GM18508 (cell line): ENCODE results near the gene TNS2.
A peak's percentile ranks its signal among the peaks of the same experiment; 100 is the strongest.

ENCODE experiments used
- ATAC-seq: cut with Tn5 transposase; IDR thresholded peaks from one replicate; pipeline ENCODE4 v1.9.1; 2021; ENCODE audit warnings: moderate number of reproducible peaks; ENCODE audit not compliant: insufficient read depth, unreplicated experiment

TNS2 gene

DNA sequence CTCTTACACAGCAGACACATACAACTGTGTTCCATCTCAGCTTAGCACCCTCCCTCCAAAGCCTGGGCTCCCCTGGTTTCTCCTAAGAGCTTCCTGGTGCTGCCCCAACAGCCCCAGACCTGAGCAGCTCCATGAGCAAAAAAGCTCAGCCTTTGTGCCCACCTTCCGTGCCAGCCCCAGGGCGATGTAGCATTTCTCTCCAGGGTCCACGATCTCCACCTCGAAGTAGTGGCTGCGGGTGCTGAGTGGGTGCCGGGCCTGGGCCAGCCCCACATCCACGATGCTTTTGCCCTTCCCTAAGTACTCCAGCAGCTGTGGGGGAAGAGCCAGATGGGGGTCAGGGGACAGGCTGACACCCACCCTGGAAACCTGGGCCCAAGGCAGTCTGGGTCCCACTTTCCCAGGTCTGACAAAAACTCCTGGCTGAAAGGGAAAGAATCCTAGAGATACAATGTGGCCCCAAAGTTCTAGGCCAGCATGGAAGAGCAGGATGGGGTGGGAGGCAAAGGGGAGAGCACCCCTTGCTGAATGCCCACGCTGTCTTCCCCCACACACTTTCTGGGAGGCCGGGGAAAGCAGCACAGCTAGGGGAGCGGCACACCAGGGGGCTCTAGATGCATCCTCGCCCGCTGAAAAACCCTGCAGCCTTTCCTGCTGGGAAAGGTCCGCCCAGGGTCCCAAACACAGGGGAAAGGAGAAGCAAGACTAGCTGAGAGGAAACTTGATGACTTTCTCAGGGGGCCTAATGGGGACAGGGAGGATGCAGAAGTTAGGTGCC is 18.3 kb downstream of the TNS2 start:
- no peak for ATAC-seq

DNA sequence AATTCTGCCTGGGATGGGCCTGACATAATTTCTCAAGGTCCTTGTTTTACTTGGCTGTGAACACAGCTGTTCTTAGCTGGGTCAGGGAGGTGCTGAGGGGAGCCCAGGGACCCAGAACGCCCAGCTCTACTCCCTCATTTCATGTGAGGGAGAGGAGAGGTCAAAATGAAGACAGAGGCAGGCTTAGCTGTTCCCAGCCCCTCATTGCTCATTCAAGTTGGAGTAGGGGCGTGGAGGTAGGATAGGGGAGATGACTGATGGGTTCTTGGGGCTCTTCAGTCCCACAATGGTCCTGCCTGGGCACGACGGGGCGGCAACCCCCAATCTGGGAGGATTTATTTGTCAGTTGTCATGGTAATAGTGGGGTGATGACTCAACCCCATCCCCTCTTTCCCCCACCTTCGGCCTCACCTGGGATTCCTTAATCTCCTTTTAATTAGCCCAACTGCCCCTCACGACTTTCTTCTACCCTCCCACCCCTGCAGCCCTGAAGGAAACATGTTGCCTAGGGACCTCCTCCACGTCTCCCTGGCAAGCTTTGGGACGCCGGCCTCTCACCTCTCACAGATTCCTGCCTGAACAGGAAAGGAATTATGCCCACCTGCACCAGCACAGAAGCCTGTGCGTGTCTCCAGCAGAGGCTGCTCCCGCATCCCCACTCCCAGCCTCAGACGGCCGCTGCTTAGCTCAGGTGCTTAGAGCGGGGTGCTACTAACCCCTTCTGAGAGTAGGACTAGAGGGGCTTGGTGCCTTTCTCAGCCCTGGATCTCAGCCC is 19.1 kb downstream of the TNS2 start:
- no peak for ATAC-seq

DNA sequence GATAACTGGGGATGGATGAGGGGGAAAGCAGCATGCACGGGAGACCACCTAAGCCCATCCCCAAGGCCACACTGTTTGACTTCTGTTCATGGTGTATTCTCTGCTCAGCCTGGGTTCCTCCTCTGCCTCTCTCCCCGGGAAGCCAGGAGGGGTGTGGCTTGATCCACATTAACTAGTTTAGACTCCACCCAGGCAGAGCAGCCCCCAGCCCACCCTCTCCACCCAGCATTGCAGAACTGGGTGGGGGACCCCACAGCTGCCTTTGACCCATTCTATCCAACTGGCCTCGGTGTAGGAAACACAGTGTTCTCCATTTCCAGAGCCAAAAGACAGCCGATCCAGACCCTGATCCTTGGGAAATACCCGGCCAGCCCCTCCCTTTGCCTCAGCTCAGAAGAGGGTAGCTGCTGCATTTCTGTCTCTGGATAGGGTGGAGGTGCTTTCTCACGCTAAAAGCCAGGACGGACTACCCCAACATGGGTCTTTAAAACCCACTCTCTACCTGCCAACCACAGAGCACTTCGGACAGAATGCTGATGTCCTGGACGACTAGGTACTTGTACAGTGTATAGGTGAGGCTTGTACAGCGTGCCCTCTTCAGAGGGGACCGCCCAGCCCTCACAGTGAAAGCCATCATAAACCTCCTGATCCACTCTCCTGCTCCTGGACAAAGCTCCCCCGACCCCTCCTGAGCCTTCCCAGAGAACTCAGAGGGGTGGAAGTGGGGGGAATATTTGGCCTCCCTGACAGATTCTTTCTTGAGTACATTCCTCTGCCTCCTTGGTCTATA is 20.0 kb downstream of the TNS2 start:
- no peak for ATAC-seq

DNA sequence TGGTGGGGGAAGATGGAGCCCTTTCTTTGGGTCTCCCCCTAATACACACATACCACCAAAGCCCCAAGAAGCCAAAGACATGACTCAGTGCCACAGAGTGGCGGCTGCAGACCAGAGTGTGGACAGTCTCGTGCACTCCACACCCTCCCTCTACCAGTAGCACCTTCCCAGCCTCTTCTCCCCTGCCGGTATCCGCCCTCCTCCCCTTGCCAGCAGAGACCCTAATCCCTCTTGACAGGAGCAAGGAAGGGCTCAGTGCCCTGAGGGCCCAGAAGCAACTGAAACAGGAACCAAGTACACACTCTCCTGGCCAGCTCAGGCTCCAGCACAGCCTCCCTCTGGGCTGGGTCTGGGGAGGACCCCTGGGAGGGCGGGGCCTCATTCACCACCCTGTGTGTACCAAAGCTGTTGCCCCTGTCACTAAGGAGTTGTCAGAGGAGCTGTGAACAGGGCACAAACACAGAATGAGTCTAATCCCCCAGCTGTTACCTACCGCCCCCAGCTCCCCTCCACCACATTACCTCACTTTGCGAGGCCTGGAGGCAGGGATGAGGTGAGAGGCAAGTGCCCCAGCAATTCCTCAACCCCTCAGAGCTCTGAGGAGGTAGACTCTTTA is 21.1 kb downstream of the TNS2 start:
- no peak for ATAC-seq

DNA sequence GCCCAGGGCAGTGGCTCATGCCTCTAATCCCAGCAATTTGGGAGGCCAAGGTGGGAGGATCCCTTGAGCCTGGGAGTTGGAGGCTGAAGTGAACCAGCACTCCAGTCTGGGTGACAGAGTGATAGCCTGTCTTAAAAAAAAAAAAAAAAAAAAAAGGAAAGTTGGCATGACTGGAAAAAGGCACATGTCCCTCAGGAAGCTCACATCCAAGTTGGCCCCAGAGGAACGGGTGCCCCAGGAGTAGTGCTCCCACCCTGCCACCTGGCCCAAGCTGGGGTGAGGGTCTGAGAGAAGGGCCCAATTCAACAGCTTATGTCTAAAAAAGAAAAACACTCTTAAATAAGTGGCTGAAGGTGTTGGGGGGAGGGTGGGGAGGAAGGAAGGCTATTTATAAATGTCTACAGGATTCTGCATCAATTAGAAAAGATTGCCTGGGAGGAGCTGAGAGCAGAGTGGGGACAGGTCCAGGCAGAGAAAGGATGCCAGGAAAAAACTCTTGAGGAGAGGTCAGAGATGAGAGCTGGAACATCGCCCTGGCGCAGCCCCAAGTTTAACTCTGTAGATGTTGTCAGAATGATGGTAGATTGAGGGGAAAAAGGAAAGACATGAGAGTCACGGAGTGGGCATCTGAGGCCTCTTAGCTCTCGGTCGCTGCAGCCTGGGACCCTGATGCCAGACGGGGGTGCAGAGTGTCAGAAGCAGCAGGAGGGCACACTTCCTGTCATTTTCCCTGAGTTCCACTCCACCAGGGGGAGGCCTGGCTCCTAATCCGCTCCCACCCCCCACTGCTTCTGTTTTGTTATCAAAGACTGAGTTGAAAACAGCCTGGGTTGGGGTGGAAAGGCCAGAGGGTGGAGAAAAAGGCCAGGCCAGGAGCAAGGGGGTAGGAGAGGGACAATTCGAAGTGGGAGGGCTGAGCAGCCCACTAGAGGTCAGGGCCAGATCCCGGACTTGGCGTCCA is 22.0 kb downstream of the TNS2 start:
- ATAC-seq: no peak

DNA sequence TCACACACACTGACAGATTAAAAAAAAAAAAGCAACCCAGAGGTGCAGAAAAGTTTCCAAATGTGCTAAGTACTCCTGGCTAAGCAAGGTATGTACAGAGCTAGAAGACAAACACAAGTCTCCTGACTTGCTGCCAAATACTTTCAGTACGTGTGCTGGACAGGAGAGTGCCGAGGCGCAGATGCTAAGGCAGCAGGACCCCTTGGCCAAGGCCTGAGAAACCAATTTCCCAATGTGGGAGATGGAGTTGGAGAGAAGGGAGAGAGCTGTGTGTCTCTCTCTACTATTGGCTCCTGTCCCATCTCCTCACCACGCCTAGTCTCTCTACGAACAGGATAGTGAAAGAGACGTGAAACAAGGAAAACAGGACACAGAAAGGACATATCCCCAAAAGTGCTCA is 24.0 kb downstream of the TNS2 start:
- no peak for ATAC-seq

DNA sequence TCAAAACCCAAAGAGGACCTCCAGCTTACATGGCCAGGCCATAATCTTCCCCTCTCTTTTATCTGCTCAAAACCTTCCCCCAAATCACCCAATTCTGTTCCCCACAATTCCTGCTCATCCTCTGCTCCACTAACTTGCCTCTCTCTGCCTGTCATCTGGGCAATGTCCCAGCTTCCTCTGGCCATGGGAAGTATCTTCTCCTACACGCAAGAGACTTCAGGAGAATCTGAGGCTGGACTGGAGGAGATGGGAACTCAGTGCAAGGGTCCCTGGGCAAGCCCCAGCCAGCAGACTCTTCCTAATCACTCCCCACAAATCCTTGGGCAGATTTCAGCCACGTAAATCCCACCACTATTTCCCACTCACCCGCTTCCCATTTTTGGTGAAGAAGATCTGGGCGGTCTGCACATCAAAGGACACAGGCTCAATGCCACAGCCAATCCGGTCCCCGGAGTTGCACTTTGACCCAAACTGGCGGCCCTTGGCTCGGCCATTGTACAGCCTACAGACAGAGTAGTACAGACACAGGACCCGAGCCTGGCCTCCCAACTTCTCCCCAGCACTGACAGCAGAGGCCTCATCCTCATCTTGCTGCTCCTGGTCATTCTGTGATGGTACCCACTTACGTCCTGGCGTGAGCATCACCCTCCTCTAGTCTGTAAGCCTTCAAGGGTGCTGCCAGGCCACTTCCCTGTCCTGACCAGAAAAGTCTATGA is 24.6 kb downstream of the TNS2 start:
- no peak for ATAC-seq

DNA sequence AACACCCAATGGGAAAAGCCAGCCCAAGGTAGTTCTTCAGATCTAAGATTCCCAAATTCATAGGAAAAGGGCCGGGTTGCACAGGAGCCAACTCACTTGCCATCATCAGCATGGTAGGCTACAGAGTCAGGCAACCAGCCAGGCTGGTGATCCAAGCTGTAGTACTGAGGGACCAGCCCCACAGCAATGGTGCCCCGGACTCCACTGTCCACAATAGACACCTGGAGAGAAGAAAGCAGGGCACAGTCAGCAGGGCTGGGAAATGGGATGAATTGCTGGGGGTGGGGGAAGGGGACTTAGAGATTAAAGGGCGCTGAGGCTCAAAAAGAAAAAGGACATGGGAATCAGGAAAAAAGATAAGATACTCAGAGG is 25.1 kb downstream of the TNS2 start:
- ATAC-seq: no peak

DNA sequence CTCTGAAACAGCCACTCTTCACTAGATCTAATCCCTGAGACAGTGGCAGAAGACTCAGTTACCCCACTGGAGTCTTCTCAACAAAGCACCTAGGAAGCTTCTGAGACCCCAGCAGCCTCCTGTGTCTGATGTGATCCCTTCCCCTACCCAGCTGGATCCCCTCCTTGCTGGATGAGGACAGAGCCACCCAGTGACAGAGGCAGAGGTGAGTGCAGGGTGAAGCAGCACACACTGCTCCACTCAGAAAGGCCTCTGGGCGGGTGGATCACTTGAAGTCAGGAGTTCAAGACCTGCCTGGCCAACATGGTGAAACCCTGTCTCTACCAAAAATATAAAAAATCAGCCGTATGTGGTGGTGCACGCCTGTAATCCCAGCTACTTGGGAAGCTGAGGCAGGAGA is 26.6 kb downstream of the TNS2 start:
- ATAC-seq: no peak

DNA sequence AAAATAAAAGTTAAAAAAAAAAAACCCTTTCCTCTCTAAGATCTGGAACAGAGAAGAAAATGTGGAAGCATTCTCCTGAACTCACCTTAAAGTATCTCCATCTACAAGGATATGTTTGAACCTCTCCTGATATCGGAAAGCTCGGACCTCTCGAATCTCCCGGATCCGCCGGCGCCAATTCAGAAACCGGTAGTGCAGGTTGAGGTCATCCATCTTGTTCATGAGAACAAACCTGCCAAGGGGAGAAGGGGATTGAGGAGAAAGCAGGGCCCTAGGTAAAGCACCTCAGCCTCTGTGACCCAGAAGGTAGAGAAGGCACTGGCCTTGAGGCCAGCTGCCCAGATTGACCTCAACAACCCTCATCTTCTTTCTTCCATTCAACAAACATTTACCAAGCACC is 27.2 kb downstream of the TNS2 start:
- no peak for ATAC-seq

DNA sequence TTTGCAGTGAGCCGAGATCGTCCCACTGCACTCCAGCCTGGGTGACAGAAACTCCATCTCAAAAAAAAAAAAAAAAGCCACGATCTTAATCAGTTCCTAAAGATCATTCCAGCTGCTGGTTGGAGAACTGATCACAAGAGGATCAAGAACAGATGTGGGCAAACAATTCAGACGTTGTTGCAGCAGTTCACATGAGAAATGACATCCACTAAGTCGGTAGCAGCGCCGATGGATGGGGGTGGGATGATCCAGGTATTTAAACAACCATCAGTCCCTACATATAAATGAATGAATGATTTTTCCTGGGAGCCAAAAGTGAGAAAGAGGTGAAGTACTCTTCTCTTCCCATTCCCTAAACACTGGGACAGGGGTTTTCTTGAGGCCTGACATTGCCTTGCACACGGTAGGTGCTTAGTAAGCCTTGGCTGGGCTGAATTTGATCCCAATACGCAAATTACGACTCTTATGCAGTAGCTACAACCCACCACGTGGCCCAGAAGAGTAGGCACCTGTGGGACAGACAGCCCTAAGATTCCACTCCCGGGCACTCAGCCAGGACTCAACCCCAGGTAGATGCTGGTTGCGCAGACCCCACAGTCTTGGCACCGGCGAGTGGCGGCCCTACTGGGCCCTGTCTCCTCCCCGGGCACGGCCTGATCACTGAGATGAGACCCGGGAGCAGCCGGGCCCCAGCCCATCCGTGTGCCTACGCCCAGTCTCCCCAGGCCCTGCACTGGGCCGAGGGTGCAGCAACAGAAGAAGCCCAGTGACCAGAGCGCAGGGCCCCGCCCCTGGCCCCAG is 28.8 kb downstream of the TNS2 start:
- no peak for ATAC-seq

DNA sequence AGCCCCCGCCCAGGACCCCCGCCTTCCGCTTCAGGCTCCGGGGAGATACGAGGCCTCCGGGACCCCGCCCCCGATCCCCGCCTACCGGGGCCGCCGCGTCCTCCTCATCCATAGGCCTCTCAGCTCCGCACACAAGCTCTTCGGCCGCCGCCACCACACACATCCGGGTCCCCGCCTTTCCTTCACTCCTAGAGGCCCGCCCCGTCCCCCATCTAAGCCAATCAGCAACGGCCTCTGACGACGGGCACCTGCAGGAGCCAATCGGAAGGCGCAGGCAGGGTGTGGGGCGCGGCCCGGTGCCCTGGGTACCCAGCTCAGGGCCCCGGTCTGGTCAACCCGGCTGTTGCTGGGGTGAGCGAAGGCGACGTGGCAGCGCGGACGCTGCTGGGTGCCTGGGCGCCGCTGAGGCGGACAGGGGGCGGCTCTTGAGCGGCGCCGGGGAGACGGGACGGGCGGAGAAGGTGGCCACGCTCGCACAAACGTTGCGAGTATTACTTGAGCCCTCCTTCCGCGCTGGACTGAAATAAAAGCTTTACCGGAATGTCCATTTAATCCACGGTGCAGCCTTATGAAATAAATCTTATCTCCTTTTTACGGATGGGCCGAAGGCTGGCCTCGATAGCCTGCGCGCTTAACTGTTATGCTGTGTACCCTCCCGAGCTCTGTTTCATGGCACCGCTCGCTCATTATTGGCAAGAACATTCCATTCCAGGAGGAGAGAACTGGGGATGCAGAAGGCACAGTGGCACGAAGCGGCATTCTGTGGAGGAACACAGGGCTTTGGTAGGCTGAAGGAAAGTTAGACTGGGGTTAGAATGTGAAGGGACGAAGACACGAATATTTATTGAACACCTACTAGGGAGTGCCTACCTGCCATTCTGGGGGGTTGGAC is 29.6 kb downstream of the TNS2 start, which contains the start of gene SPRYD3:
SPRYD3 (minus strand) TSS at position 165 of the 892 bp plus-strand sequence; CDS start at position 108, 57 bp downstream.
- ATAC-seq: peak; percentile 88

DNA sequence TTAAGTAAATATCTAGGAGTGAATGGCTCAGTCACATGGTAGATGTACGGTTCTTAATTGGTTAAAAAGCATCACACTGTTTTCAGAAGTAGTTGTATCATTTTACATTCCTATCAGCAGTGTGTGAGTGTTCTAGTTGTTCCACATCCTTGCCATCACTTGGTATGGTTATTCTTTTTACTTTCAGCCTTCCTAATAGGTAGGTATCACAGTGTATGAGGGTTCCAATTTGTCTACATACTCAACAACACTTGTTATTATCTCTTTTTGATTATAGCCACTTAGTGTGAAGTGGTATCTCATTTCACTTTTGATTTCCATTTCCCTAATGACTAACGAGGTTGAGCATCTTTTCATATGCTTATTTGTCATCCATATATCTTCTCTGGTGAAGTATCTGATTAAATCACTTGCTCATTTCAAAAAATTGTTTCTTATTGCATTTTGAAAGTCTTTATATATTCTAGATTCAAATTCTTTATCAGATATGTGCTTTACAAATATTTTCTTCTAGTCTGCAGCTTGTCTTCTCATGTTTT is 32.8 kb downstream of the TNS2 start:
- ATAC-seq: no peak

DNA sequence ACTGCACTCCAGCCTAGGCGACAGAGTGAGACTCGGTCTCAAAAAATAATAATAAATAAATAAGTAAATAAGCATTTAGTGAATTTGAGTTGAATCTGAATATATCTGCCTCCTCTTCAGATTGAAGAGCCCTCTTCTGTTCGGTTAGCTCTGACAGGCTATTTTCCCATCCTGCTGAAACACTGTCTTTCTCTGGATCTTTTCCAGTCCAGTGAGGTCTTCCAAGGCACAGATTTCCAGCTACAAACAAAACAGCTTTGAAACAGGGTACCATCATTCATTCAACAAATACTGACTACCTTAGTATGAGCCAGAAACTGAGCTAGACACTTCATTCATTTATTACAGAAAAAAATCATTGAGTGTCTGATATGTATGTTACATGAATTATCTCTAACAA is 36.5 kb downstream of the TNS2 start:
- no peak for ATAC-seq

DNA sequence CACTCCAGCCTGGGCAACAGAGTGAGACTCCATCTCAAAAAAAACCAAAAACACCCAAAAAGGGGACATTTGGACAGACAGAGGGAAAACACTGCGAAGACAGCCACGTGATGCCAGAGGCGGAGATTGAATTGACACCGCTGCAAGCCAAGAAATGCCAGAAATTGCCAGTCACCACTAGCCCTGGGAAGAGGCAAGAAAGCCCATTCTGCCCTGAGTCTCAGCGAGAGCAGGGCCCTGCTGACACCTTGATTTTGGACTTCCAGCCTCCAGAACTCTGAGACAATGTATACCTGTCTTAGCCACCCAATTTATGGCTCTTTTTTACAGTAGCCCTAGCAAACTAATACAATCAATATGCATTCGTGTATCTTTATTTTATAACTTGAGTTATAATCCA is 40.2 kb downstream of the TNS2 start:
- no peak for ATAC-seq

DNA sequence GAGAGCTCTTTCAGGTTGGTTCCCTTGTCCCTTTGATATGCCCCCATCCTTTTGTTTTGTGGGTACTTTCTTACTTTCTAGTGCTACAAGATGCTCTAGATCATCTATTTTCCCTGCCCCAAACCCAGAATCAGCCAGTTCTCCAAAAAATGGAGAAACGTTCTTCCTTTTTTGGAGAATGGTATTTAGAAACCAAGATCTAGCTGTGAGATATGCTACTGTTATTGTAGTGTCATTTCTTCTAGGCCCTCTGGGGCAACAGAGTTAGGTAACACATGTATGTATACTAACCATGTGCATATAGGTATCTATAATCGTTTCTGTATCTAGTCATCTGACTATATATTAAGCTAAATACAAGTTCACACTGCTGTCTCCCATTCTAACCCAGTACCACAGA is 40.7 kb downstream of the TNS2 start:
- ATAC-seq: no peak

DNA sequence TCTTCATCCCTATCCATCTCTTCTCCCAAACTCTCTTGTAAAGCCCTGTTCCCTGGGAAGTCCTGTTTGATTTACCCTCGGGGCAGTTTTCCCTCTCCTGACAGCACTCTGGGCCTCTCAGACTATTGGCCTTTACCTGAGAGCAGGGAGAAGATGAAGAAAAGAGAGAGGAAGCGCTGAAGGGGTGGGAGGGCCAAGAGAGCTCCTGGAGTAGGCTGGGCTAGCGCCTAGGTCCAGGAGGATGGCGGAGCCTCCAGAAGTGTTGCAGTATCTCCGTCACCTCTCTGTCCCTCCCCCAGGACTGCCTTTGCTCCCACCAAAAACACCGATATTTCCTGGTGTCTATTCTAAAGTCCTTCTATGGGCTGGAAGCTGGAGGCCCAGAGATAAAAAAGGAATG is 41.9 kb downstream of the TNS2 start:
- ATAC-seq: no peak
